ENCODE results near the gene PLPPR1.

The PLPPR1 gene

DNA sequence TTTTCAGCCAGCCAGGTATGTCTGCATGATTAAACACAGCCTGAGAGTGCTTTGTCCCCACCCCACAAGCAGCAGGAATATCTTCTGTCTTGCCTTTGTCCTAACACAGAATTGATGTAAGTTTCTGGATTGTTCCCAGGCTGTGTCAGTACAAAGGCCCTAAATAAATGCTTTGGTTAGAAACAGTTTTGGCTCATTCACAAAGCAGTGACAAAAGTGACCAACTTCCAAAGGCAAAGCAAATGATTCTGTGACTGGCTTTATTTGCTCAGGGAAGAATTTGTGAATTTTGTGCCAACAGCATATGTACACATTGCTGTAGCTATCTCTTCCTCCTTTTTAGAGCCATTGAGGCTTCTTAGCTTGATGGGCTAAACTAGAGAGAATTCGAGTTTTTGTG is 133.7 kb downstream of the PLPPR1 start:
- CTCF ChIA-PET: interaction anchor here (1.0 to 1.8 kb wide), 3 partner anchors 12 to 150 kb away, joined by 3 read pairs; no protein-coding TSS in a partner anchor
- POLR2A ChIA-PET: no interaction called here
- TF ChIP-seq, protein P1, sequence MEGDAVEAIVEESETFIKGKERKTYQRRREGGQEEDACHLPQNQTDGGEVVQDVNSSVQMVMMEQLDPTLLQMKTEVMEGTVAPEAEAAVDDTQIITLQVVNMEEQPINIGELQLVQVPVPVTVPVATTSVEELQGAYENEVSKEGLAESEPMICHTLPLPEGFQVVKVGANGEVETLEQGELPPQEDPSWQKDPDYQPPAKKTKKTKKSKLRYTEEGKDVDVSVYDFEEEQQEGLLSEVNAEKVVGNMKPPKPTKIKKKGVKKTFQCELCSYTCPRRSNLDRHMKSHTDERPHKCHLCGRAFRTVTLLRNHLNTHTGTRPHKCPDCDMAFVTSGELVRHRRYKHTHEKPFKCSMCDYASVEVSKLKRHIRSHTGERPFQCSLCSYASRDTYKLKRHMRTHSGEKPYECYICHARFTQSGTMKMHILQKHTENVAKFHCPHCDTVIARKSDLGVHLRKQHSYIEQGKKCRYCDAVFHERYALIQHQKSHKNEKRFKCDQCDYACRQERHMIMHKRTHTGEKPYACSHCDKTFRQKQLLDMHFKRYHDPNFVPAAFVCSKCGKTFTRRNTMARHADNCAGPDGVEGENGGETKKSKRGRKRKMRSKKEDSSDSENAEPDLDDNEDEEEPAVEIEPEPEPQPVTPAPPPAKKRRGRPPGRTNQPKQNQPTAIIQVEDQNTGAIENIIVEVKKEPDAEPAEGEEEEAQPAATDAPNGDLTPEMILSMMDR (IDR thresholded peaks at IDR 0.05; ENCODE audit: control extremely low read depth, extremely low read depth, low read depth, missing control alignments): no peak
- no peak for DNase-seq (ENCODE audit: extremely low spot score)

DNA sequence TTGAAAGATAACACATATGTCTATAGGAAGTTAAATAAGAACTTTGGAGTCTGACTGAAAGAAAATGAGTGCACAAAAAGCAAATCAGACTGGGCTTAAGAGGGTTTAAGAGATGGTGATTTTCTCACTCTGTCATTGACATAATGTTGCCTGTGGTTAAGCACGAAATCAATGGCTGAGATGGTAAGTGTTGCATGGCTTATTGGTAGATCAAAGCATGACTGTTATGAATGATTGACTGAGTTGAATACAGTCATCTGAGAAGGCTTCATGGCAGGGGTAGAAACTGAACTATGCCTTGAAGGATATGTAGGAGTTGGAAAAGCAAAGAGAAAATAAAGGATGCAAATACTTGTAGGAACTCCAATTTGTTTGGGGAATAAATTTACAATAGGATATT is 136.6 kb downstream of the PLPPR1 start:
- ChIA-PET POLR2A (no interaction called here), CTCF (no interaction called here)
- DNase-seq (ENCODE audit: extremely low spot score): no peak
- TF ChIP-seq, protein P1 (IDR thresholded peaks at IDR 0.05; ENCODE audit: control extremely low read depth, extremely low read depth, low read depth, missing control alignments): no peak

DNA sequence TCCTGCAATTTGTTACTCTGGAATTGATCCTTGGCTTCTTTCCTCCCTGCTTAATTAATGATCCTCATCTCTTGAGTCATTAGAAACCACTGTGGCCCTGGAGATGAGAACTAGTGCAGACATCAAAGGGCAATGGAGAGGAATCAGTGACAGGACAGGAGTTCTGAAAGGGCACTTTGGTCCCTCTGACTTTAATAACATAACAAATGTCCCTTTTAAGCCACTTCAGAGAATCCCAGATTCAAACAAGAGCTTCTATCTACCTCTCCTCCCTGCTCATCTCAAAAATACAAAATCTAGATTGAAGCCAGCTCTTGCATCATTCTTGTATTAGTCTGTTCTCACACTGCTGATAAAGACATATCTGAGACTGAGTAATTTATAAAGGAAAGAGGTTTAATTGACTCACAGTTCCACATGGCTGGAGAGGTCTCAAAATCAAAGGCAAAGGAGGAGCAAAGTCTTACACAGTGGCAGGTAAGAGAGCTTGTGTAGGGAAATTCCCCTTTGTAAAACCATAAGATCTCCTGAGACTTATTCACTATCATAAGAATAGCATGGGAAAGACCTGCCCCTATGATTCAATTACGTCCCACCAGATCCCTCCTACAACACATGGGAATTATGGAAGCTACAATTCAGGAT is 139.1 kb downstream of the PLPPR1 start:
- CTCF ChIA-PET: interaction anchor here (1.6 kb wide), 1 partner anchor 10 kb away, joined by 4 read pairs; no protein-coding TSS in a partner anchor
- POLR2A ChIA-PET: no interaction called here
- TF ChIP-seq, protein P1 (IDR thresholded peaks at IDR 0.05; ENCODE audit: control extremely low read depth, extremely low read depth, low read depth, missing control alignments): no peak
- DNase-seq (ENCODE audit: extremely low spot score): no peak

DNA sequence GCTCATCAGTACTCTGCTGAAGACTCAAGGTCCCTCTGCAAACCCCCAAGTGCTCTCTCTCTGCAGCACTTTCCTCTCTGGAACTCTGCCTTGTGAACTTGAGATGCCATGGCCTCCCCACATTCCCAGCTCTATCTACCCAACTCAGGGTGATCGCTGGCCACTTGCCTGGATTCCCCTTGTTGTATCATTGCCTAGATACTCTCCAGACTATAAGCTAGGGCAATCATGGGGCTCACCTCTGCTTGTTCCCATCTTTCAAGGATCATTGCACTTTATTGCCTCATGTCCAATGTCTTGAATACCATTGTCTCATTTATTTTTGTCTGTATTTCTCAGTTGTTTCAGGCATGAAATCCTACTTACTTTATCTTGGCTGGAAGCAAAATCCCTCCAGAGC is 144.1 kb downstream of the PLPPR1 start:
- TF ChIP-seq, protein P1 (IDR thresholded peaks at IDR 0.05; ENCODE audit: control extremely low read depth, extremely low read depth, low read depth, missing control alignments): no peak
- ChIA-PET CTCF (no interaction called here), POLR2A (no interaction called here)
- no peak for DNase-seq (ENCODE audit: extremely low spot score)

DNA sequence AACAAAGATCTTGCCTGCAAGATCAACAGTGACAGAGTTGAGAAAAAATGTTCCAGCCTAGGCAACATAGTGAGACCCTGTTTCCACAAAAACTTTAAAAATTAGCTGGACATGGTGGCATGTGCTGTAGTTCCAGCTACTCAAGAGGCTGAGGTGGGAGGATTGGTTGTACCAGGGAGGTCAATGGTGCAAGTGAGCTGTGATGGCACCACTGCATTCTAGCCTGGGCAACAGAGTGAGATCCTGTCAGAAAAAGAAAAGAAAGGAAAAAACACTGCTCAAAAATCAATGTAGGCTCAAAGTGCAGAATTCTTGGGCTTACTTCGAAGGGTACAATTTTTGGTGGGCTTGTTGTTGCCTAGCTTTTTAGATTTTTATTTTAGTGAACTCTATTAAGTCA is 145.4 kb downstream of the PLPPR1 start:
- POLR2A ChIA-PET: no interaction called here
- no peak for DNase-seq (ENCODE audit: extremely low spot score)
- CTCF ChIA-PET: interaction anchor here (1.4 to 1.9 kb wide), 3 partner anchors 12 to 51 kb away, joined by 3 to 5 read pairs (median 5); no protein-coding TSS in a partner anchor
- TF ChIP-seq, protein P1 (IDR thresholded peaks at IDR 0.05; ENCODE audit: control extremely low read depth, extremely low read depth, low read depth, missing control alignments): no peak

DNA sequence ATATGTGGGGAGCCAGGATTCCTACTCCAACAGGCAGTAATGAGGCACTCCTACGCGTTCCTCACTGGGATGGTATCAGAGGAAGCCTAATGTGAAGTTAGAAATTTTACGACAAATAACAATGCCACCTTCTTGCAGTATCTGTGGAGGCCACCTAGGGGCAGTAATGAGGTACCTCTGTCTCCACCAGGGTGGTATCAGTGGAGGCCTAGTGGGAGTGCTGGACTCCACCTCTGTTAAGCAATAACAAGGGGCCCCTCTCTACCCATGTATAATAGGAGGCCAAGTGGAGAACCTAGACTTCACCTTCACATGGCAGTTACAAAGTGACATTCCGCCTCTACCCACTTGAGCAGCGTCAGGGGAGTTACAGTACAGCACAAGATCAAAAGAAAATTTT is 147.9 kb downstream of the PLPPR1 start:
- CTCF ChIA-PET: no interaction called here
- POLR2A ChIA-PET: no interaction called here
- TF ChIP-seq, protein P1 (IDR thresholded peaks at IDR 0.05; ENCODE audit: control extremely low read depth, extremely low read depth, low read depth, missing control alignments): no peak
- DNase-seq (ENCODE audit: extremely low spot score): no peak

All from GM10248 (cell line).